Measurements from ENCODE around the gene AP2B1. TPM values are rescaled to one million over a fixed set of nuclear protein-coding genes. Genes with fewer than 3 reads are reported as not detected.

Gene AP2B1
- total RNA-seq, 1 donor from 2014 or later = 129 TPM

- H3K9me3 Mint-ChIP-seq = no peaks in the 10 kb centered on the region
- H3K4me1 Mint-ChIP-seq = peaks cover 28% of the 10 kb centered on the region
- DNase-seq (no peak), ATAC-seq (ENCODE audit: low read depth) (no peak)
- no peak overlapping the region for H3K27ac Mint-ChIP-seq
- H3K27me3 Mint-ChIP-seq = no peaks in the 10 kb centered on the region
- ChIA-PET POLR2A (interaction anchor here (0.6 to 0.7 kb wide), 2 partner anchors 58 to 138 kb away, joined by 3 read pairs; no protein-coding TSS in a partner anchor), CTCF (no interaction called here)
- H3K36me3 Mint-ChIP-seq (ENCODE audit: low read depth) = peaks cover 54% of the 10 kb centered on the region
- intact Hi-C loops (cut with micrococcal nuclease) = no loop called here
- no peak overlapping the region for H3K4me3 Mint-ChIP-seq
- TF ChIP-seq CTCF (IDR thresholded peaks at IDR 0.05) = no peak
Measured at GRCh38 chr17:35705705-35706104, 118.6 kb downstream of the AP2B1 start.

- intact Hi-C loops (cut with micrococcal nuclease) = no loop called here
- ChIA-PET CTCF (interaction anchor here (1.7 kb wide), 1 partner anchor 56 kb away, joined by 4 read pairs; no protein-coding TSS in a partner anchor), POLR2A (no interaction called here)
- no peak for TF ChIP-seq CTCF (IDR thresholded peaks at IDR 0.05)
- Mint-ChIP-seq H3K27ac (peak overlapping the region; percentile 59), H3K4me3 (no peak overlapping the region), H3K36me3 (ENCODE audit: low read depth) (peaks cover 57% of the 10 kb centered on the region), H3K9me3 (no peaks in the 10 kb centered on the region), H3K27me3 (no peaks in the 10 kb centered on the region), H3K4me1 (peaks cover 28% of the 10 kb centered on the region)
- DNase-seq = no peak
- no peak for ATAC-seq (ENCODE audit: low read depth)
Measured at GRCh38 chr17:35708149-35708548, 121.0 kb downstream of the AP2B1 start.

GRCh38 chr17:35708951-35709350 is 121.8 kb downstream of the AP2B1 start:
- intact Hi-C loops (cut with micrococcal nuclease) = no loop called here
- DNase-seq (no peak), ATAC-seq (ENCODE audit: low read depth) (peak; percentile 28)
- ChIA-PET CTCF (no interaction called here), POLR2A (no interaction called here)
- peak overlapping the region; percentile 37 for H3K4me3 Mint-ChIP-seq
- H3K9me3 Mint-ChIP-seq = no peaks in the 10 kb centered on the region
- H3K4me1 Mint-ChIP-seq = peaks cover 28% of the 10 kb centered on the region
- peak overlapping the region; percentile 60 for H3K27ac Mint-ChIP-seq
- no peaks in the 10 kb centered on the region for H3K27me3 Mint-ChIP-seq
- no peak for TF ChIP-seq CTCF (IDR thresholded peaks at IDR 0.05)
- peaks cover 55% of the 10 kb centered on the region for H3K36me3 Mint-ChIP-seq (ENCODE audit: low read depth)

- TF ChIP-seq CTCF (IDR thresholded peaks at IDR 0.05) = no peak
- ATAC-seq (ENCODE audit: low read depth) = no peak
- no peak for DNase-seq
- Mint-ChIP-seq H3K9me3 (no peaks in the 10 kb centered on the region), H3K36me3 (ENCODE audit: low read depth) (peaks cover 52% of the 10 kb centered on the region), H3K27ac (no peak overlapping the region), H3K27me3 (no peaks in the 10 kb centered on the region), H3K4me1 (peaks cover 24% of the 10 kb centered on the region), H3K4me3 (no peak overlapping the region)
- POLR2A ChIA-PET = no interaction called here
- intact Hi-C loops (cut with micrococcal nuclease) = no loop called here
- CTCF ChIA-PET = no interaction called here
Measured at GRCh38 chr17:35709874-35710273, 122.8 kb downstream of the AP2B1 start.

- CTCF ChIA-PET = no interaction called here
- intact Hi-C loops (cut with micrococcal nuclease) = no loop called here
- POLR2A ChIA-PET = no interaction called here
- H3K27ac Mint-ChIP-seq = no peak overlapping the region
- no peak for TF ChIP-seq CTCF (IDR thresholded peaks at IDR 0.05)
- peaks cover 44% of the 10 kb centered on the region for H3K36me3 Mint-ChIP-seq (ENCODE audit: low read depth)
- DNase-seq = no peak
- no peak for ATAC-seq (ENCODE audit: low read depth)
- H3K4me1 Mint-ChIP-seq = peaks cover 24% of the 10 kb centered on the region
- no peak overlapping the region for H3K4me3 Mint-ChIP-seq
- H3K27me3 Mint-ChIP-seq = no peaks in the 10 kb centered on the region
- no peaks in the 10 kb centered on the region for H3K9me3 Mint-ChIP-seq
Measured at GRCh38 chr17:35710950-35711349, 123.8 kb downstream of the AP2B1 start.

Measured in activated B cell treated with CpG ODN at 0.5 μM for 24 hours (primary cell).